PC-3 (cell line): ENCODE results near the gene NOTO. TPM values are rescaled to one million over a fixed set of nuclear protein-coding genes. Genes with fewer than 3 reads are reported as not detected.

ENCODE experiments used
- ATAC-seq: fragments of 200-7000 bp; cut with Tn5 transposase; 2 replicates; pipeline ENCODE4 v1.9.1; 2020; ENCODE audit warnings: mild to moderate bottlenecking, moderate library complexity
- BruUV-seq: library from RNA; stranded (reverse); fragments of 400-500 nt; replicated peaks from 2 replicates; lab custom pipeline; 2021; lab: Mats Ljungman, UMichigan
- CTCF ChIA-PET: fragments of 300-600 bp; sonication (Branson Sonifier 250); formaldehyde crosslinking; loops from one replicate; lab custom pipeline; 2022; ENCODE audit warnings: antibody characterized with exemption; lab: Charles Lee
- POLR2A ChIA-PET: fragments of 300-600 bp; sonication (Branson Sonifier 250); formaldehyde crosslinking; loops from one replicate; lab custom pipeline; 2022; ENCODE audit warnings: antibody characterized with exemption; ENCODE audit not compliant: unreplicated experiment; lab: Charles Lee
- DNase-seq: peaks from one replicate; pipeline ENCODE4 v3.0.0-alpha.2; 2015
- H2AFZ ChIP-seq: fragments of 300-600 bp; sonication (generic); 2 replicates; pipeline ENCODE4 v1.6.0; 2016; ENCODE audit warnings: antibody characterized with exemption, low read length
- H3F3A ChIP-seq: fragments of 300-600 bp; sonication (generic); one replicate; pipeline ENCODE4 v1.6.0; 2017; ENCODE audit warnings: antibody characterized with exemption, low read length, control low read depth, mild to moderate bottlenecking; ENCODE audit not compliant: unreplicated experiment
- H3K27ac ChIP-seq: fragments of 300-600 bp; sonication (generic); 2 replicates; pipeline ENCODE4 v1.5.1; 2016; ENCODE audit warnings: mild to moderate bottlenecking, low read length
- H3K27me3 ChIP-seq: fragments of 300-600 bp; sonication (generic); 2 replicates; pipeline ENCODE4 v1.6.1; 2016; ENCODE audit warnings: low read length, mixed read lengths
- H3K36me3 ChIP-seq: fragments of 300-600 bp; sonication (generic); 2 replicates; pipeline ENCODE4 v1.6.1; 2016; ENCODE audit warnings: low read depth, mixed run types, low read length, mixed read lengths
- H3K4me1 ChIP-seq: fragments of 300-600 bp; sonication (generic); 2 replicates; pipeline ENCODE4 v1.5.1; 2016; ENCODE audit warnings: low read length; ENCODE audit not compliant: insufficient read depth
- H3K4me2 ChIP-seq: fragments of 300-600 bp; sonication (generic); 2 replicates; pipeline ENCODE4 v1.6.0; 2016; ENCODE audit warnings: low read length
- H3K4me3 ChIP-seq: fragments of 300-600 bp; sonication (generic); 2 replicates; pipeline ENCODE4 v1.5.1; 2016; ENCODE audit warnings: mild to moderate bottlenecking, low read length, mixed read lengths
- H3K79me2 ChIP-seq: fragments of 300-600 bp; sonication (generic); 2 replicates; pipeline ENCODE4 v1.6.1; 2017; ENCODE audit warnings: low read length, mixed read lengths
- H3K9ac ChIP-seq: fragments of 300-600 bp; sonication (generic); 2 replicates; pipeline ENCODE4 v1.6.0; 2016; ENCODE audit warnings: mild to moderate bottlenecking, low read length
- H3K9me2 ChIP-seq: fragments of 300-600 bp; sonication (generic); replicated peaks from 2 replicates; pipeline ENCODE4 v1.6.1; 2016; ENCODE audit warnings: mixed run types, low read length, mixed read lengths
- H3K9me3 ChIP-seq: fragments of 300-600 bp; sonication (generic); 2 replicates; pipeline ENCODE4 v1.6.1; 2016; ENCODE audit warnings: low read length, mixed read lengths
- H4K20me1 ChIP-seq: fragments of 300-600 bp; sonication (generic); 2 replicates; pipeline ENCODE4 v1.6.1; 2016; ENCODE audit warnings: low read length, mixed read lengths
- EZH2 ChIP-seq: fragments of 300-600 bp; sonication (generic); IDR thresholded peaks from one replicate; pipeline ENCODE4 v1.6.1; 2017; ENCODE audit warnings: antibody characterized with exemption, mild to moderate bottlenecking, low read length; ENCODE audit not compliant: unreplicated experiment
- EZH2phosphoT487 ChIP-seq: fragments of 300-600 bp; sonication (generic); IDR thresholded peaks from 2 replicates; pipeline ENCODE4 v1.6.1; 2018; ENCODE audit warnings: mild to moderate bottlenecking, antibody characterized with exemption, low read length, borderline replicate concordance
- intact Hi-C: fragments of 100-400 bp; cut with micrococcal nuclease; formaldehyde crosslinking; loops from 2 replicates; pipeline ENCODE4 v1.9.0; 2023
- total RNA-seq: library from RNA; depleted of rRNA; stranded (reverse); fragments of >200 nt; gene quantifications from 2 replicates; pipeline ENCODE4 v1.2.3, GENCODE V29; 2014
- TF ChIP-seq, protein P1 (sequence below): fragments of 300-600 bp; sonication (generic); conservative IDR thresholded peaks from 2 replicates; pipeline ENCODE4 v1.5.1; 2017; ENCODE audit warnings: antibody characterized with exemption, low read depth, mild to moderate bottlenecking, low read length

Gene NOTO
- total RNA-seq, 1 experiment from 2014 or later, result 0.07 TPM

GRCh38 chr2:73252238-73253027, 50.1 kb downstream of the NOTO start:
- Histone ChIP-seq H3K36me3 (peaks cover 44% of the 10 kb centered on the region), H3K4me1 (no peaks in the 10 kb centered on the region), H4K20me1 (0 out of 2 replicates have a peak, but pooled peaks cover 4% of the 10 kb centered on the region), H3K4me2 (no peak overlapping the region), H2AFZ (no peak overlapping the region), H3F3A (no peaks in the 10 kb centered on the region), H3K27me3 (no peaks in the 10 kb centered on the region), H3K79me2 (no peaks in the 10 kb centered on the region), H3K4me3 (no peak overlapping the region), H3K9ac (no peak overlapping the region), H3K9me3 (no peaks in the 10 kb centered on the region), H3K9me2 (no peaks in the 10 kb centered on the region), H3K27ac (no peak overlapping the region)
- ChIA-PET POLR2A (no interaction called here), CTCF (no interaction called here)
- no TSS peak for BruUV-seq
- no peak for ATAC-seq
- intact Hi-C loops, result no loop called here
- no peak for DNase-seq
- no peak for TF ChIP-seq EZH2
- TF ChIP-seq, protein P1, sequence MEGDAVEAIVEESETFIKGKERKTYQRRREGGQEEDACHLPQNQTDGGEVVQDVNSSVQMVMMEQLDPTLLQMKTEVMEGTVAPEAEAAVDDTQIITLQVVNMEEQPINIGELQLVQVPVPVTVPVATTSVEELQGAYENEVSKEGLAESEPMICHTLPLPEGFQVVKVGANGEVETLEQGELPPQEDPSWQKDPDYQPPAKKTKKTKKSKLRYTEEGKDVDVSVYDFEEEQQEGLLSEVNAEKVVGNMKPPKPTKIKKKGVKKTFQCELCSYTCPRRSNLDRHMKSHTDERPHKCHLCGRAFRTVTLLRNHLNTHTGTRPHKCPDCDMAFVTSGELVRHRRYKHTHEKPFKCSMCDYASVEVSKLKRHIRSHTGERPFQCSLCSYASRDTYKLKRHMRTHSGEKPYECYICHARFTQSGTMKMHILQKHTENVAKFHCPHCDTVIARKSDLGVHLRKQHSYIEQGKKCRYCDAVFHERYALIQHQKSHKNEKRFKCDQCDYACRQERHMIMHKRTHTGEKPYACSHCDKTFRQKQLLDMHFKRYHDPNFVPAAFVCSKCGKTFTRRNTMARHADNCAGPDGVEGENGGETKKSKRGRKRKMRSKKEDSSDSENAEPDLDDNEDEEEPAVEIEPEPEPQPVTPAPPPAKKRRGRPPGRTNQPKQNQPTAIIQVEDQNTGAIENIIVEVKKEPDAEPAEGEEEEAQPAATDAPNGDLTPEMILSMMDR, result no peak
- TF ChIP-seq EZH2phosphoT487, result no peak

DNA sequence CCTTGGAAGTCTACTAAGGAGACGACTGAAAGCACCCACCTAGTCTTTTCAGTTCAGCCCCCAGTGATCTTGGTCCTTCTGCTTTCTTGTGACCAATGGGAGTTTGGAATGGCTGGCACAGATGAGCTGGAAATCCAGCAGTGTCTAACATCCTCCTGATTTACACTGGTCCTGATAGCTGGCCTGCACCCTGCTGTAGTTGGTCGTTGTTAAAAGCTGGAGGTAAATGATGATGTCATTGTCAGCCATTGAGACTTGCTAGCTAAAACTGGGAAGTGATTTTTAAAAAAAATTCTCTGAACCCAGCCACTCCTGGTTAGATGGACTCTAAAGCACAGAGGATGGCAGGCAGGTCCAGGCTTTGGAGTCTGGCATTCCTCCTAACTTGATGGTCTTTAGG, 51.0 kb downstream of the NOTO start:
- CTCF ChIA-PET, result no interaction called here
- BruUV-seq, result no TSS peak
- POLR2A ChIA-PET, result interaction anchor here (0.6 kb wide), 1 partner anchor 734 kb away, joined by 4 read pairs; no protein-coding TSS in a partner anchor
- no peak for DNase-seq
- H4K20me1 ChIP-seq, result 0 out of 2 replicates have a peak, but pooled peaks cover 4% of the 10 kb centered on the region
- no peaks in the 10 kb centered on the region for H3K4me1 ChIP-seq
- TF ChIP-seq, protein P1, result no peak
- no peaks in the 10 kb centered on the region for H3K27me3 ChIP-seq
- intact Hi-C loops, result no loop called here
- no peaks in the 10 kb centered on the region for H3F3A ChIP-seq
- H3K4me3 ChIP-seq, result no peak overlapping the region
- no peaks in the 10 kb centered on the region for H3K9me3 ChIP-seq
- no peak overlapping the region for H3K4me2 ChIP-seq
- H2AFZ ChIP-seq, result no peak overlapping the region
- H3K9me2 ChIP-seq, result no peaks in the 10 kb centered on the region
- ATAC-seq, result no peak
- H3K27ac ChIP-seq, result no peak overlapping the region
- H3K9ac ChIP-seq, result no peak overlapping the region
- no peaks in the 10 kb centered on the region for H3K79me2 ChIP-seq
- peaks cover 37% of the 10 kb centered on the region for H3K36me3 ChIP-seq

DNA sequence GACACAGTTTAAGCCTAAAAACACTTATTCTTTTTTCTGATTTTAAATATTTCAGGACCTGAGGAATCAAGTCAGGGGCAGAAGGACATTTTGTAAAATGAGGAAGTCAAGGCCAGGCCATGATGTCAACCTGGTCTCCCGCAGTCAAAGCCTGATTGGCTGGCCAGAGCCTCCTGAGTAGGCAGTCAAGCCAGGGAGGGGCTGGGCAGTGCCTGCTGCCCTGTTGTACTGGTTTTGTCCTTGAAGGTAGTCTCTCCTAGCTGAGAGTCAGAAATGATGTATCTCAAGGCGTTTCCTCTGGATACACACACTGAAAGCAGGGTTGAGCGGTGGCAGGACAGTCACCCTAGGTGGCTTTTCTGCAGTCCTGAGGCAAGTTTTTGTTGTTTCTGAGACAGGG, 51.5 kb downstream of the NOTO start:
- no TSS peak for BruUV-seq
- TF ChIP-seq EZH2 (no peak), EZH2phosphoT487 (no peak)
- TF ChIP-seq, protein P1, result no peak
- H3K9ac ChIP-seq, result no peak overlapping the region
- H3K9me2 ChIP-seq, result no peaks in the 10 kb centered on the region
- H3K79me2 ChIP-seq, result no peaks in the 10 kb centered on the region
- peaks cover 33% of the 10 kb centered on the region for H3K36me3 ChIP-seq
- H3K27ac ChIP-seq, result no peak overlapping the region
- H4K20me1 ChIP-seq, result 0 out of 2 replicates have a peak, but pooled peaks cover 4% of the 10 kb centered on the region
- no peak overlapping the region for H3K4me2 ChIP-seq
- POLR2A ChIA-PET, result no interaction called here
- H3K27me3 ChIP-seq, result no peaks in the 10 kb centered on the region
- CTCF ChIA-PET, result no interaction called here
- no peak overlapping the region for H3K4me3 ChIP-seq
- H3K9me3 ChIP-seq, result no peaks in the 10 kb centered on the region
- no peak overlapping the region for H2AFZ ChIP-seq
- ATAC-seq, result peak; percentile 14; the same call in 1 of the 2 replicates
- no peaks in the 10 kb centered on the region for H3F3A ChIP-seq
- H3K4me1 ChIP-seq, result no peaks in the 10 kb centered on the region
- no peak for DNase-seq
- intact Hi-C loops, result no loop called here
